ENCODE measurements around the gene SFI1.

GRCh38 chr22:31654408-31654807 is 158.1 kb downstream of the SFI1 start:
- TF ChIP-seq, protein P1, sequence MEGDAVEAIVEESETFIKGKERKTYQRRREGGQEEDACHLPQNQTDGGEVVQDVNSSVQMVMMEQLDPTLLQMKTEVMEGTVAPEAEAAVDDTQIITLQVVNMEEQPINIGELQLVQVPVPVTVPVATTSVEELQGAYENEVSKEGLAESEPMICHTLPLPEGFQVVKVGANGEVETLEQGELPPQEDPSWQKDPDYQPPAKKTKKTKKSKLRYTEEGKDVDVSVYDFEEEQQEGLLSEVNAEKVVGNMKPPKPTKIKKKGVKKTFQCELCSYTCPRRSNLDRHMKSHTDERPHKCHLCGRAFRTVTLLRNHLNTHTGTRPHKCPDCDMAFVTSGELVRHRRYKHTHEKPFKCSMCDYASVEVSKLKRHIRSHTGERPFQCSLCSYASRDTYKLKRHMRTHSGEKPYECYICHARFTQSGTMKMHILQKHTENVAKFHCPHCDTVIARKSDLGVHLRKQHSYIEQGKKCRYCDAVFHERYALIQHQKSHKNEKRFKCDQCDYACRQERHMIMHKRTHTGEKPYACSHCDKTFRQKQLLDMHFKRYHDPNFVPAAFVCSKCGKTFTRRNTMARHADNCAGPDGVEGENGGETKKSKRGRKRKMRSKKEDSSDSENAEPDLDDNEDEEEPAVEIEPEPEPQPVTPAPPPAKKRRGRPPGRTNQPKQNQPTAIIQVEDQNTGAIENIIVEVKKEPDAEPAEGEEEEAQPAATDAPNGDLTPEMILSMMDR (IDR thresholded peaks at IDR 0.05; ENCODE audit: poor library complexity) = no peak
- no peak for TF ChIP-seq EZH2 (IDR thresholded peaks at IDR 0.05; ENCODE audit: borderline replicate concordance)
- no peak for TF ChIP-seq EZH2phosphoT487 (IDR thresholded peaks at IDR 0.05; ENCODE audit: low read depth, severe bottlenecking, unreplicated experiment)

Data from hepatocyte (in vitro differentiated cells).